Left lung (tissue), 10 donors: ENCODE measurements around the gene OR10AD1. TPM values are rescaled to one million over a fixed set of nuclear protein-coding genes. Genes with fewer than 3 reads are reported as not detected.

Experiments used
- ATAC-seq: fragments of 200-7000 bp; cut with Tn5 transposase; one replicate; pipeline ENCODE4 v1.9.1; 2020; ENCODE audit warnings: moderate library complexity
- DNase-seq, 4 donors: peaks; one replicate each; pipeline ENCODE4 v3.0.0-alpha.2; 2013 to 2020
- H3K27ac ChIP-seq, 2 donors: fragments of 200-600 bp; sonication (generic) in 1 of 2; one replicate each; pipeline versions ENCODE4 v1.5.0 to v1.8.0; 2020 to 2021
- H3K27me3 ChIP-seq, 2 donors: fragments of 200-600 bp; sonication (generic) in 1 of 2; one replicate each; pipeline versions ENCODE4 v1.5.0 to v1.8.0; 2020 to 2021
- H3K36me3 ChIP-seq, 2 donors: fragments of 200-600 bp; sonication (generic) in 1 of 2; one replicate each; pipeline versions ENCODE4 v1.5.0 to v1.8.0; 2020 to 2021
- H3K4me1 ChIP-seq, 2 donors: fragments of 200-600 bp; one replicate each; pipeline ENCODE4 v1.8.0; 2021
- H3K4me3 ChIP-seq, 2 donors: fragments of 200-600 bp; sonication (generic) in 1 of 2; one replicate each; pipeline versions ENCODE4 v1.5.0 to v1.8.0; 2020 to 2021; ENCODE audit warnings: mild to moderate bottlenecking in 1 of 2
- H3K9me3 ChIP-seq, 2 donors: fragments of 200-600 bp; sonication (generic) in 1 of 2; one replicate each; pipeline versions ENCODE4 v1.5.0 to v1.8.0; 2020 to 2021
- CTCF ChIP-seq, 2 donors: fragments of 200-600 bp; sonication (generic) in 1 of 2; IDR thresholded peaks; one replicate each; pipeline versions ENCODE4 v1.5.0 to v1.8.0; 2021; ENCODE audit warnings: antibody characterized with exemption in 2 of 2
- intact Hi-C, 2 donors: fragments of 100-400 bp; cut with DNase I; formaldehyde crosslinking; loops; one replicate each; pipeline versions ENCODE4 v1.11.2 to v1.14.2; 2022
- polyA plus RNA-seq, 6 donors: library from polyadenylated mRNA; unstranded; fragments of 120-200 nt; gene quantifications; one replicate each; pipeline ENCODE4 v1.2.1, GENCODE V29; 2013; ENCODE audit not compliant: insufficient read length in 6 of 6
- total RNA-seq, 2 donors: library from RNA; stranded (reverse); fragmentation: NEBNext Ultra II Directional; extraction: Animal tissue kit (Norgen Biotek cat#: 25700); gene quantifications; one replicate each; pipeline ENCODE4 v1.2.1, GENCODE V29; 2021
- donor health status: DM: no; HTN: yes; CAD: no.
- donor health status: DM: no; HTN: no; CAD: no.

OR10AD1 gene
- total and polyA plus RNA-seq, 8 donors = 0.50 to 1.3 (median 0.89) TPM; not detected in 2

- no peak overlapping the region for H3K27ac ChIP-seq
- DNase-seq (no peak), ATAC-seq (no peak)
- no peak for TF ChIP-seq CTCF (IDR thresholded peaks at IDR 0.05)
- H3K4me1 ChIP-seq = peaks cover 7 to 21% of the 10 kb centered on the region in 2 donors
- peak overlapping the region in 1 of 2 donors; percentile 71 for H3K4me3 ChIP-seq
- H3K27me3 ChIP-seq = peaks cover 25 to 67% of the 10 kb centered on the region in 2 donors
- no peaks in the 10 kb centered on the region for H3K9me3 ChIP-seq
- H3K36me3 ChIP-seq = no peaks in the 10 kb centered on the region
- intact Hi-C loops = no loop called here
Measured at GRCh38 chr12:48184549-48184922, 18.6 kb downstream of the OR10AD1 start.

- Histone ChIP-seq H3K27me3 (peaks cover 25 to 72% of the 10 kb centered on the region in 2 donors), H3K9me3 (no peaks in the 10 kb centered on the region), H3K36me3 (no peaks in the 10 kb centered on the region), H3K4me3 (peak overlapping the region; percentile 61 to 71), H3K4me1 (peaks cover 7 to 21% of the 10 kb centered on the region in 2 donors), H3K27ac (no peak overlapping the region)
- intact Hi-C loops = no loop called here
- TF ChIP-seq CTCF (IDR thresholded peaks at IDR 0.05) = no peak
- ATAC-seq = no peak
- peak in 1 of 4 donors; percentile 79 for DNase-seq
Measured at GRCh38 chr12:48183876-48184548, 19.1 kb downstream of the OR10AD1 start.

DNA sequence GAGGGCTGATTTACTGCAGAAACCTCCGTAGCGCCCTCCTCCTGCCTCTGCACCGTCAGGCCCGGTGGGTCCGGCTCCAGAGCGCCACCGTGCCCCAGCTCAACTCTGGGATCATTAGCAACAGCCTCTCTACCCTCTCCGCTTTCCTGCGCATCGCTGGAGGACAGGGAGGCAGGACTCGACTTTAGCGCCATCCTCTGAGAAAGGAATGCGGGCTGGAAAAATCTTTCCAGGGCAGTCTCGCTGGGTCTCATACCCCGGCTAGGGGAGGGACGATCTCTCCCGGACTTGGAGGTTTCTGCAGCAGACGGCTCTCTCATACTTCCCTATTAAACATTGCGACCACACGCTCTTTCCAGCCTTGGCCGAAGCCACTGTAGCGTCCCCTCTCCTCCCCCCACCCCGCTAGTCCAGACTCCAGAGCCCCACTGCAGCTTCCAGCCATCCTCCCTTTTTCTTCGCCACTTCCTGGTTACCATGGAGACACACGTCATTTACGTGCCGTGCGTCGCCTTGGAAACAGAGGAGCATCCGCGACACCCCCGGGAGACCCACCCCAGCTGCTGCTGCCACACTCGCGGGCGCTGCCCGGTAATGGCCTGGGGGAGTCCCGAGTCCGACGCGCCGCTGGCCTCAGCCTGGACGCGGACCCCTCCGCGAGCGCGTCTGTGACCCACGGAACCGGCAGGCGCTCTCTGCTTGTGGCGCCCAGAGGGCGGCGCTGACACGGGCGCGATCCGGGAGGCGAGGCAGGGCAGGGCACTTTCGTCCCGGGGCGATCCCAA lies 19.8 kb downstream of the OR10AD1 start, which contains the start of gene CCDC184:
Gene CCDC184, plus strand, starts transcription at position 554 of the 785 bp plus-strand sequence. CDS start 479 bp downstream, outside the sequence.
- H3K4me1 ChIP-seq = peaks cover 7 to 21% of the 10 kb centered on the region in 2 donors
- H3K9me3 ChIP-seq = no peaks in the 10 kb centered on the region
- DNase-seq (peak; percentile 55 to 89 (median 68)), ATAC-seq (peak; percentile 78)
- peak within 1 kb of the TSS; percentile 61 to 71 for H3K4me3 ChIP-seq
- H3K36me3 ChIP-seq = no peaks in the 10 kb centered on the region
- peaks cover 25 to 79% of the 10 kb centered on the region in 2 donors for H3K27me3 ChIP-seq
- H3K27ac ChIP-seq = no peak within 1 kb of the TSS
- intact Hi-C loops = no loop called here
- TF ChIP-seq CTCF (IDR thresholded peaks at IDR 0.05) = no peak

DNA sequence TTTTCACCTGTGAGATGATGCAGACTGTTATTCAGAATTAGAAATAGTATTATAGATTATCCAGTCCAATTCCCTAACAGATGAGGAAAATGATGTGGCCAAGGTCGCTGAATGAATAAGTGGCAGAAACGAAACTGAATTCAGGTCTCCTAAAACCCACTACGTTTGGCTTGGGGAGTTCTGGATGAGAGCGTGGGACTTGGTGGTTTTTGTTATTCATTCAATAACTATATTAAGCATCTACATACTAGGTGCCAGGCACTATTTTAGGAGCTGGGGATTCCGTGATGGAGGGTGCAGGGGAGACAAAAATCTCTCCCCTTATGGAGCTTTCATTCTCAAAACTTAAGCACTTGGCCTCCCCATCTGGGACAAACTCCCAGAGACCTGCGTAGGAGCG lies 20.5 kb downstream of the OR10AD1 start:
- H3K4me3 ChIP-seq = peak overlapping the region; percentile 61 to 71
- no peak for ATAC-seq
- no peaks in the 10 kb centered on the region for H3K36me3 ChIP-seq
- intact Hi-C loops = no loop called here
- no peak for DNase-seq
- peaks cover 25 to 85% of the 10 kb centered on the region in 2 donors for H3K27me3 ChIP-seq
- no peak overlapping the region for H3K27ac ChIP-seq
- no peak for TF ChIP-seq CTCF (IDR thresholded peaks at IDR 0.05)
- H3K4me1 ChIP-seq = peaks cover 7 to 21% of the 10 kb centered on the region in 2 donors
- no peaks in the 10 kb centered on the region for H3K9me3 ChIP-seq
